Measurements from ENCODE around the gene CSH1.
"Not testable (repeated sequence)": the region's sequence is repeated elsewhere in the genome, so short reads cannot be mapped to it uniquely, and the experiment has no call there.

- TF ChIP-seq, protein P1, sequence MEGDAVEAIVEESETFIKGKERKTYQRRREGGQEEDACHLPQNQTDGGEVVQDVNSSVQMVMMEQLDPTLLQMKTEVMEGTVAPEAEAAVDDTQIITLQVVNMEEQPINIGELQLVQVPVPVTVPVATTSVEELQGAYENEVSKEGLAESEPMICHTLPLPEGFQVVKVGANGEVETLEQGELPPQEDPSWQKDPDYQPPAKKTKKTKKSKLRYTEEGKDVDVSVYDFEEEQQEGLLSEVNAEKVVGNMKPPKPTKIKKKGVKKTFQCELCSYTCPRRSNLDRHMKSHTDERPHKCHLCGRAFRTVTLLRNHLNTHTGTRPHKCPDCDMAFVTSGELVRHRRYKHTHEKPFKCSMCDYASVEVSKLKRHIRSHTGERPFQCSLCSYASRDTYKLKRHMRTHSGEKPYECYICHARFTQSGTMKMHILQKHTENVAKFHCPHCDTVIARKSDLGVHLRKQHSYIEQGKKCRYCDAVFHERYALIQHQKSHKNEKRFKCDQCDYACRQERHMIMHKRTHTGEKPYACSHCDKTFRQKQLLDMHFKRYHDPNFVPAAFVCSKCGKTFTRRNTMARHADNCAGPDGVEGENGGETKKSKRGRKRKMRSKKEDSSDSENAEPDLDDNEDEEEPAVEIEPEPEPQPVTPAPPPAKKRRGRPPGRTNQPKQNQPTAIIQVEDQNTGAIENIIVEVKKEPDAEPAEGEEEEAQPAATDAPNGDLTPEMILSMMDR (IDR thresholded peaks at IDR 0.05): not testable (repeated sequence)
- not testable (repeated sequence) for TF ChIP-seq PBX3 (IDR thresholded peaks at IDR 0.05); RXRA (IDR thresholded peaks at IDR 0.05; ENCODE audit: borderline replicate concordance, low read depth); GATA2 (CRISPR knock-in tag; IDR thresholded peaks at IDR 0.05); EZH2phosphoT487 (IDR thresholded peaks at IDR 0.05; ENCODE audit: borderline replicate concordance, low read depth); NFIC (IDR thresholded peaks at IDR 0.05; ENCODE audit: borderline replicate concordance); SIN3A (IDR thresholded peaks at IDR 0.05; ENCODE audit: borderline replicate concordance, low read depth, low read length)
Observed at GRCh38 chr17:63874693-63875092, 21.7 kb downstream of the CSH1 start.
